ENCODE data around the gene OPA1. TPM values are rescaled to one million over a fixed set of nuclear protein-coding genes. Genes with fewer than 3 reads are reported as not detected.

The OPA1 gene
- total RNA-seq, 1 experiment from 2014 or later, result 75.4 TPM

- no peaks in the 10 kb centered on the region for H3K27me3 Mint-ChIP-seq (ENCODE audit: low read depth)
- no peak overlapping the region for H3K27ac ChIP-seq (ENCODE audit: insufficient read length, low read depth, low read length)
- peaks cover 2% of the 10 kb centered on the region; the same call in 1 of the 2 replicates for H3K4me1 ChIP-seq (ENCODE audit: insufficient read depth, low read length)
- no peak overlapping the region for H3K56ac ChIP-seq (ENCODE audit: insufficient read length, low read depth, low read length)
- H3K27ac Mint-ChIP-seq, result peak overlapping the region in 2 of 3 experiments; percentile 59 to 60; a peak in 3 of 7 replicates
- no peaks in the 10 kb centered on the region for H3K23me2 ChIP-seq (ENCODE audit: insufficient read length, low read depth, low read length, poor library complexity, severe bottlenecking)
- H4K91ac ChIP-seq (ENCODE audit: insufficient read length, low read depth, low read length), result no peak overlapping the region
- no peak overlapping the region for H3T11ph ChIP-seq (ENCODE audit: low read length)
- TF ChIP-seq CTCF (conservative IDR thresholded peaks at IDR 0.05), result no peak
- H3K14ac ChIP-seq (ENCODE audit: insufficient read depth, low read length), result no peak overlapping the region
- no peaks in the 10 kb centered on the region for H3K79me2 ChIP-seq (ENCODE audit: insufficient read depth, low read length)
- no peaks in the 10 kb centered on the region; a peak in 1 of 5 replicates for H3K9me3 Mint-ChIP-seq
- H3K9me3 ChIP-seq (ENCODE audit: control insufficient read depth, low read depth, low read length), result no peaks in the 10 kb centered on the region
- H3K4me2 ChIP-seq (ENCODE audit: insufficient read depth, insufficient read length, low read length), result no peak overlapping the region
- H3K23ac ChIP-seq (ENCODE audit: insufficient read length, low read depth, low read length), result no peak overlapping the region
- H2BK20ac ChIP-seq (ENCODE audit: low read depth, low read length, poor library complexity, severe bottlenecking), result no peak overlapping the region
- peaks cover 19 to 57% (median 56%) of the 10 kb centered on the region in 3 experiments; a peak in 6 of 7 replicates for H3K36me3 Mint-ChIP-seq (ENCODE audit: insufficient read depth in 1 of 3, low read depth in 3 of 3)
- H3K27me3 ChIP-seq (ENCODE audit: insufficient read depth, low read length), result no peaks in the 10 kb centered on the region
- WGBS (ENCODE audit: extremely low coverage, insufficient read length, low lambda C conversion rate), result no CpG with 5 or more reads among the region's 4 CpGs
- no peak overlapping the region for H2BK120ac ChIP-seq (ENCODE audit: low read depth, low read length, poor library complexity, severe bottlenecking)
- no peak overlapping the region for H3K4me3 Mint-ChIP-seq
- no peaks in the 10 kb centered on the region for H3K79me1 ChIP-seq (ENCODE audit: insufficient read depth, low read depth, low read length, poor library complexity, severe bottlenecking)
- H2AFZ ChIP-seq (ENCODE audit: low read length), result no peak overlapping the region
- H2BK5ac ChIP-seq (ENCODE audit: insufficient read length, low read length), result no peak overlapping the region
- H3K9ac ChIP-seq (ENCODE audit: extremely low read depth, insufficient read length, low read length), result no peak overlapping the region
- no peak overlapping the region for H3K18ac ChIP-seq (ENCODE audit: insufficient read length, low read depth, low read length)
- no peak overlapping the region for H4K5ac ChIP-seq (ENCODE audit: insufficient read length, low read depth, low read length)
- H2BK15ac ChIP-seq (ENCODE audit: low read depth, low read length), result no peak overlapping the region
- no peak overlapping the region for H2BK12ac ChIP-seq (ENCODE audit: insufficient read length, low read depth, low read length)
- no peaks in the 10 kb centered on the region for H4K20me1 ChIP-seq (ENCODE audit: control insufficient read depth, insufficient read depth, insufficient read length)
- DNase-seq, result no peak
- no peak overlapping the region for H4K8ac ChIP-seq (replicated peaks; ENCODE audit: insufficient read length, low read depth, low read length)
- no peak overlapping the region for H3K4ac ChIP-seq (ENCODE audit: low read depth, low read length)
- peaks cover 29 to 41% of the 10 kb centered on the region in 2 experiments for H3K4me1 Mint-ChIP-seq
- H2AK5ac ChIP-seq (ENCODE audit: insufficient read length, low read length), result no peak overlapping the region
These were observed 67.8 kb downstream of the OPA1 start for GRCh38 chr3:193660698-193661411.
